ENCODE measurements around the gene GUCY2F. TPM values are rescaled to one million over a fixed set of nuclear protein-coding genes. Genes with fewer than 3 reads are reported as not detected.

Gene GUCY2F
- total RNA-seq, 2 experiments from 2014 or later = not detected

GRCh38 chrX:109350551-109350950 is 131.3 kb downstream of the GUCY2F start:
- intact Hi-C loops (cut with DNase I, micrococcal nuclease) = no loop called here
- Histone ChIP-seq H3K27ac (ENCODE audit: low read depth in 1 of 2, low read length in 2 of 2) (no peak overlapping the region), H3K9me3 (ENCODE audit: control insufficient read depth in 1 of 2, insufficient read depth in 1 of 2, low read length in 2 of 2) (no peaks in the 10 kb centered on the region), H3K4me1 (ENCODE audit: insufficient read depth, low read length) (no peaks in the 10 kb centered on the region), H3K36me3 (ENCODE audit: insufficient read depth, low read length) (no peaks in the 10 kb centered on the region), H3K27me3 (ENCODE audit: control insufficient read depth in 1 of 2, insufficient read depth in 2 of 2, low read length in 2 of 2) (no peaks in the 10 kb centered on the region), H3K4me3 (ENCODE audit: low read length) (no peak overlapping the region)
- TF ChIP-seq CTCF (IDR thresholded peaks at IDR 0.05) = no peak
- Mint-ChIP-seq H3K4me1 (ENCODE audit: low read depth) (no peaks in the 10 kb centered on the region), H3K27ac (no peak overlapping the region), H3K9me3 (no peaks in the 10 kb centered on the region), H3K4me3 (no peak overlapping the region), H3K27me3 (no peaks in the 10 kb centered on the region), H3K36me3 (ENCODE audit: low read depth) (no peaks in the 10 kb centered on the region)
- POLR2A ChIA-PET = no interaction called here
- ATAC-seq (ENCODE audit: poor library complexity) = no peak
- CTCF ChIA-PET = no interaction called here
- no peak for DNase-seq

- POLR2A ChIA-PET = no interaction called here
- no peak overlapping the region for H3K4me3 ChIP-seq (ENCODE audit: low read length)
- no peaks in the 10 kb centered on the region for H3K9me3 Mint-ChIP-seq
- no peaks in the 10 kb centered on the region for H3K36me3 ChIP-seq (ENCODE audit: insufficient read depth, low read length)
- no peak overlapping the region for H3K27ac ChIP-seq (ENCODE audit: low read depth in 1 of 2, low read length in 2 of 2)
- H3K4me1 ChIP-seq (ENCODE audit: insufficient read depth, low read length) = no peaks in the 10 kb centered on the region
- no peaks in the 10 kb centered on the region for H3K27me3 Mint-ChIP-seq
- no peak for TF ChIP-seq CTCF (IDR thresholded peaks at IDR 0.05)
- H3K4me1 Mint-ChIP-seq (ENCODE audit: low read depth) = no peaks in the 10 kb centered on the region
- no peaks in the 10 kb centered on the region for H3K27me3 ChIP-seq (ENCODE audit: control insufficient read depth in 1 of 2, insufficient read depth in 2 of 2, low read length in 2 of 2)
- intact Hi-C loops (cut with DNase I, micrococcal nuclease) = no loop called here
- no peak overlapping the region for H3K4me3 Mint-ChIP-seq
- no peaks in the 10 kb centered on the region for H3K36me3 Mint-ChIP-seq (ENCODE audit: low read depth)
- no peak overlapping the region for H3K27ac Mint-ChIP-seq
- H3K9me3 ChIP-seq (ENCODE audit: control insufficient read depth in 1 of 2, insufficient read depth in 1 of 2, low read length in 2 of 2) = no peaks in the 10 kb centered on the region
- no peak for DNase-seq
- CTCF ChIA-PET = no interaction called here
- ATAC-seq (ENCODE audit: poor library complexity) = no peak
These were observed 131.8 kb downstream of the GUCY2F start for GRCh38 chrX:109350051-109350450.

- Mint-ChIP-seq H3K9me3 (no peaks in the 10 kb centered on the region), H3K36me3 (ENCODE audit: low read depth) (no peaks in the 10 kb centered on the region), H3K4me1 (ENCODE audit: low read depth) (no peaks in the 10 kb centered on the region), H3K27me3 (no peaks in the 10 kb centered on the region), H3K4me3 (no peak overlapping the region), H3K27ac (no peak overlapping the region)
- Histone ChIP-seq H3K4me3 (ENCODE audit: low read length) (no peak overlapping the region), H3K36me3 (ENCODE audit: insufficient read depth, low read length) (no peaks in the 10 kb centered on the region), H3K4me1 (ENCODE audit: insufficient read depth, low read length) (no peaks in the 10 kb centered on the region), H3K27me3 (ENCODE audit: control insufficient read depth in 1 of 2, insufficient read depth in 2 of 2, low read length in 2 of 2) (no peaks in the 10 kb centered on the region), H3K27ac (ENCODE audit: low read depth in 1 of 2, low read length in 2 of 2) (no peak overlapping the region), H3K9me3 (ENCODE audit: control insufficient read depth in 1 of 2, insufficient read depth in 1 of 2, low read length in 2 of 2) (no peaks in the 10 kb centered on the region)
- ChIA-PET POLR2A (no interaction called here), CTCF (interaction anchor here (0.5 kb wide), 1 partner anchor 30 kb away, joined by 3 read pairs; no protein-coding TSS in a partner anchor)
- TF ChIP-seq CTCF (IDR thresholded peaks at IDR 0.05) = no peak
- ATAC-seq (ENCODE audit: poor library complexity) (no peak), DNase-seq (peak in 2 of 14 experiments; percentile 4 to 9)
- intact Hi-C loops (cut with DNase I, micrococcal nuclease) = no loop called here
These were observed 134.3 kb downstream of the GUCY2F start for GRCh38 chrX:109347632-109348031.

Data from CD4-positive, alpha-beta T cell (primary cell).